ENCODE results near the gene LEUTX.

The LEUTX gene

DNA sequence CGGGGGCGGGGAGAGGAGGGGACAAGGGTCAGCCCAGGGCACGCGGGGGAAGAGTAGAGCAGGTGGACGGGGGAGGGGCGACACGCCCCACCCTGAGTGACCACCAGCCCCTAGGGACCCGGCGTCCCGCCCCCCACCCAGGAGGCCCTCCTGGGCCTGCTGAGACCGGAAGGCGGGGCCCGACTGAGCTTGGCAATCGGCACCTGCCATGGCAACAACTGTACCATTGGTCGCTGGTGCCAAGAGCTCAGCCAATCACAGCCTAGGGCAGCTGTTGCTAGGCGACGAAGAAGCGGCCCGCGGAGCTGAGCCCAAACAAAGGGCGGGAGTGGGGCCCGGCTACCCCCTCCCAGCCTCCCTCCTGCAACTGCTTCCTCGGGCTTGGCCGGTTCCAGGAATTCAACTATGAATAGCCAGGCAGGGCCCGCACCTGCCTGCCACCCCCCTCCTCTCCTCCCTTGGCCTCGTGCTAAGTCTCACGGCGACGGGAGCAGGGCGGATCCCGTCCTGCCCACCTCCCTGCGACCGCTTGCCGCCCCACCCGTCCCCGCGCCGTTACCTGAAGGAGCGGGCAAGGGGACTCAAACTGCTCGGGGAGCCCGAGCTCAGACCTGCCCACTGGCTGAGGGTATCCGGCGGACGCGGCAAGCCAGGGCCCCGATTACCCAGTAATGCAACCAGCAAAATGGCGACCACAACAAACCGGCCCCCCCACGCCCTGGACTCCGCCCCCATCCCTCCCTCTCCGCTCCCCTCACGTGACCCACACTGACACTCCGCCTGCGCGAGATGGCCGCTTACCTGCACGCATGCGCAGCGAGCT, 55.0 kb downstream of the LEUTX start, which contains the start of gene DYRK1B:
Gene DYRK1B, minus strand, starts transcription at position 699 of the 823 bp plus-strand sequence. CDS start 2,295 bp downstream, outside the sequence.
- no peaks in the 10 kb centered on the region for H3K9me3 Mint-ChIP-seq
- H3K27ac Mint-ChIP-seq, result peak within 1 kb of the TSS; percentile 81
- peaks cover 24% of the 10 kb centered on the region for H3K4me1 Mint-ChIP-seq (ENCODE audit: low read depth)
- no peaks in the 10 kb centered on the region for H3K27me3 Mint-ChIP-seq (ENCODE audit: low read depth)
- peak within 1 kb of the TSS; percentile 77 for H3K4me3 Mint-ChIP-seq
- peaks cover 36% of the 10 kb centered on the region for H3K36me3 Mint-ChIP-seq (ENCODE audit: low read depth)

- H3K27me3 Mint-ChIP-seq (ENCODE audit: low read depth), result no peaks in the 10 kb centered on the region
- H3K4me1 Mint-ChIP-seq (ENCODE audit: low read depth), result peaks cover 23% of the 10 kb centered on the region
- no peaks in the 10 kb centered on the region for H3K9me3 Mint-ChIP-seq
- peak overlapping the region; percentile 77 for H3K4me3 Mint-ChIP-seq
- peaks cover 38% of the 10 kb centered on the region for H3K36me3 Mint-ChIP-seq (ENCODE audit: low read depth)
- H3K27ac Mint-ChIP-seq, result peak overlapping the region; percentile 81
Observed at GRCh38 chr19:39834287-39834841, 55.7 kb downstream of the LEUTX start.

All from T-helper 1 cell treated with Interleukin-12 subunit alpha and Interleukin-12 subunit beta and Interleukin-4 antibody, amounts not matched to agents 30 μg/mL and 1 μg/mL, for 36 hours (primary cell).